Coronary artery (tissue), 2 donors: Measurements from ENCODE around the gene MGAT4B.

Source experiments
- DNase-seq: peaks from one replicate; pipeline ENCODE4 v3.0.0-alpha.2; 2017; ENCODE audit warnings: low spot score
- H3K27ac ChIP-seq, 2 donors: fragments of 200-600 bp; sonication (generic); one replicate each; pipeline ENCODE4 v1.5.1; 2016 to 2019
- H3K4me3 ChIP-seq: fragments of 200-600 bp; sonication (generic); 2 replicates; pipeline ENCODE4 v1.5.1; 2016; ENCODE audit warnings: mild to moderate bottlenecking, moderate library complexity
- CTCF ChIP-seq: fragments of 200-600 bp; sonication (generic); IDR thresholded peaks from one replicate; pipeline ENCODE4 v1.5.1; 2019; ENCODE audit warnings: antibody characterized with exemption

MGAT4B gene

DNA sequence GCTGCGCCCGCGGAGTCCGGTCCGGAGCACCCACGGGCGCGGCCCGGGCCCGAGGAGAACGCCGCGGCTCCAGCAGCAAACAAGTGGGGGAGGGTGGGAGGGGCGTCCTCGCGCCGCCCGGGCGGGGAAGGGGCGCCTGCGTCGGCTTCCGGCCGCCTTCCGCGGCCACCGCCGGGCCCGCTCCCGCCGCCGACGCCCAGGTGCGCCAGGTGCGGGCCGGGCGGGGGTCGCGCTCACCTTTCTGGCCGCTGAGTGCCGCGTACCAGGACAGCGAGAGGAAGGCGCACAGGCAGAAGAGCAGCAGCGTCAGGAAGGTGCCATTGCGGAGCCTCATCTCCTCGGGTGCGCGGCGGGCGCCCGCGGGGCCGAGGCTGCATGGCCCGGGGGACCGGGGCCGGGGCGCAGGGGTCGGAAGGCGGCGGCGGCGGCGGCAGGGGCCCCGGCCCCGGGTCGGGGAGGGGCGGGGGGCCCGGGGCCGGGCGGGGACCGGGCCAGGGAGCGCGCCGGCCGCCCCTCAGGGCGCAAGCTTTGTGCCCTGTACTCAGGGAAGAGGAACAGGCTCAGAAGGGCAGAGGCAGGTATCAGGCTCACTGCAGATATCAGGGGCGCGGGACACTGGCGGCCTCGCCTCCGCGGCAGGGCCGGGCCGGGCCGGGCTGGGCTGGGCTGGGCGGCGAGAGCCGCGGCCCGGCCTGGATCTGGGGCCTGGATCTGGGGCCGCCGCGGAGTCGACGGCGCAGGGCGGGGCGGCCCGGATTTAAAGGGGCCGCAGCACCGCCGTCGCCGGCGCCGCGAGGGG, at the start of gene MGAT4B:
Gene MGAT4B, minus strand, starts transcription at position 617 of the 799 bp plus-strand sequence. Its CDS starts 283 bp downstream, at position 334.
- peak within 1 kb of the TSS; percentile 92 for H3K4me3 ChIP-seq
- no peak for TF ChIP-seq CTCF
- no peak for DNase-seq
- H3K27ac ChIP-seq = peak within 1 kb of the TSS; percentile 79 to 96

DNA sequence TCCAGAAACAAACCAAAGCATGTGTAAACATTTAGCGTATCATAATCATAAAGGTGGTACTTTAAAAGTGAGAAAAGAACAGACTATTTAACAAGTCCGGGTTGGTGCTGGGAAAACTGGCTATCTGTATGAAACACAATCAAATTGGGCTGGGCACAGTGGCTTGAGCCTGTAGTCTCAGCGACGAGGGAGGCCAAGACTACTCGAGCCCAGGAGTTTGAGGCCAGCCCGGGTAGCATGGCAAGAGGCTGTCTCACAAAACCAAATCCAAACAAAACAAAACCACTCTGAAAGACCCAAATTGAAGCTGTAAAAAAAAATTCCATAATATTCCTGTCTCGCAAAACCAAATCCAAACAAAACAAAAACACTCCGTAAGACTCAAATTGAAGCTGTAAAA, 47.7 kb upstream of the MGAT4B start:
- DNase-seq = no peak
- Histone ChIP-seq H3K27ac (peak overlapping the region in 1 of 2 donors; percentile 24), H3K4me3 (no peak overlapping the region)
- no peak for TF ChIP-seq CTCF

DNA sequence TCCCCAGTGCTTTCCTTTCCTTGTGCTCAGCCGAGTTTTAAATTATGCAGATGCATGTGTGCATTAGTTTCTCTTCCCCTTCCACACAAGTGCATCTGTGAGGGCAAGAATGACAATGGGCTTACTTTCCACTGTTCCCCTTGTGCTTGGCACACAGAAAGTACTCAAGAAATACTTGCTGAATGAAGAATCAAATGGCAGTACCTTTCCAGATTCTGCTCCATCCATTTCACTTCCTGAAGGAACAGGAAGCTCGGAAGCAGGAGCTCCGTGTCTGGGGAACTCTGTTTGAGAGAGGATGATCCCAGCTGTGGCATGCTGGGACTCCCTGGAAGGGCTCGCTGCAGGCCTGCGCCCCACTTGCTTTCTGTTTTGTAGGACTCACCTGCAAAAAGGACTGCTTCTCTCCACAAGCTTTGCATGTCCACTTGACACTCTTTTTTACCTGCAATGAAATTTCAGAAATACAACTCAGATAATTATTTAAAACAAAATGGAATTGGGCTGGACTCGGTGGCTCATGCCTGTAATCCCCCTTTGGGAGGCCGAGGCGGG, 46.4 kb upstream of the MGAT4B start:
- DNase-seq = no peak
- no peak for TF ChIP-seq CTCF

GRCh38 chr5:179841621-179842020, 35.0 kb upstream of the MGAT4B start:
- DNase-seq = no peak
- Histone ChIP-seq H3K4me3 (no peak overlapping the region), H3K27ac (no peak overlapping the region)
- TF ChIP-seq CTCF = no peak

More for the DNA sequence above, 46.4 kb upstream of the MGAT4B start:
- Histone ChIP-seq H3K27ac (no peak overlapping the region), H3K4me3 (no peak overlapping the region)

DNA sequence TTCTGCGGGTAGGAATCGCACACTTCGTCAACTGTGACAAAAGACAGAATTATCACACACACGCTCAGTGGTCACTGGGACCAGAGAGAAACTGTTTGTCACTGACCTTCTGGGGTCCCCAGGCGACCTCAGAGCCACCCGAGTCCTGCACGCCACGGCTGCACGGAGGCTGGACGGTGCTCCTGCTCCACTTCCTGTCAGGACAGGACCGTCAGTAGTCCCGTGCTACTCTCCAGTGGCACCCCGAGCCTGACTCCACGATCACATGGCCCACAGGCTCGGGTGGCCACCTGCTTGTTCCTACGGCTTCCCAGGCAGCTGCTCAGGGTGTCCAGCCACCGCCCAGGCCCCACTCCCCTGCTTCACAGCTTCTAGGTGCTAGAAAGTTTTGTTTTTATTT, 34.1 kb upstream of the MGAT4B start:
- no peak for TF ChIP-seq CTCF
- no peak for DNase-seq
- Histone ChIP-seq H3K27ac (no peak overlapping the region), H3K4me3 (no peak overlapping the region)

- Histone ChIP-seq H3K4me3 (no peak overlapping the region), H3K27ac (no peak overlapping the region)
- no peak for DNase-seq
- no peak for TF ChIP-seq CTCF
These were observed 33.7 kb upstream of the MGAT4B start for GRCh38 chr5:179840321-179840720.
